HCT116 (cell line): ENCODE measurements around the gene LRFN4.

ENCODE experiments used
- CTCF ChIP-seq, 3 experiments: fragments of 200-600 bp in 1 of 3; sonication (generic) in 1 of 3; IDR thresholded peaks in 2 of 3; conservative IDR thresholded peaks in 1 of 3; 2 replicates each; pipeline ENCODE4 v1.5.1; 2012 to 2017; ENCODE audit warnings: low read depth in 2 of 3, low read length in 2 of 3, antibody characterized with exemption in 1 of 3, borderline replicate concordance in 1 of 3, control low read depth in 1 of 3, mild to moderate bottlenecking in 1 of 3, mixed read lengths in 1 of 3, mixed run types in 1 of 3, moderate library complexity in 1 of 3; ENCODE audit not compliant: insufficient read depth in 1 of 3
- JUND ChIP-seq: IDR thresholded peaks from 2 replicates; pipeline ENCODE4 v1.6.1; 2012
- MAX ChIP-seq: IDR thresholded peaks from 2 replicates; pipeline ENCODE4 v1.6.1; 2012
- POLR2A ChIP-seq: IDR thresholded peaks from 2 replicates; pipeline ENCODE4 v1.7.0; 2011; ENCODE audit warnings: borderline replicate concordance; ENCODE audit not compliant: insufficient read depth, insufficient read length; ENCODE audit errors: extremely low read depth
- REST ChIP-seq: IDR thresholded peaks from 2 replicates; pipeline ENCODE4 v1.6.1; 2012; ENCODE audit warnings: low read depth
- SIN3A ChIP-seq: IDR thresholded peaks from 2 replicates; pipeline ENCODE4 v1.6.1; 2012; ENCODE audit warnings: low read depth
- SP1 ChIP-seq: IDR thresholded peaks from 2 replicates; pipeline ENCODE4 v1.6.1; 2012; ENCODE audit warnings: low read depth
- TCF7L2 ChIP-seq: IDR thresholded peaks from 2 replicates; pipeline ENCODE4 v1.7.0; 2011; ENCODE audit warnings: borderline replicate concordance, inconsistent platforms; ENCODE audit not compliant: insufficient read depth, insufficient read length; ENCODE audit errors: extremely low read depth
- YY1 ChIP-seq: IDR thresholded peaks from 2 replicates; pipeline ENCODE4 v1.6.1; 2011; ENCODE audit warnings: low read length, low read depth, moderate library complexity, mild to moderate bottlenecking; ENCODE audit not compliant: insufficient replicate concordance; ENCODE audit errors: extremely low read depth

GRCh38 chr11:66887526-66887925 lies 30.7 kb downstream of the LRFN4 start:
- TF ChIP-seq POLR2A, result no peak
- no peak for TF ChIP-seq CTCF (IDR thresholded peaks at IDR 0.05 in 2 of 3, conservative IDR thresholded peaks at IDR 0.05 in 1 of 3; ENCODE audit: borderline replicate concordance in 1 of 3, insufficient read depth in 1 of 3, low read depth in 2 of 3, low read length in 2 of 3)
- no peak for TF ChIP-seq TCF7L2
- no peak for TF ChIP-seq MAX
- TF ChIP-seq REST, result no peak
- TF ChIP-seq JUND, result no peak
- no peak for TF ChIP-seq YY1
- TF ChIP-seq SP1, result no peak
- TF ChIP-seq SIN3A, result no peak
